HG02763 (cell line): ENCODE measurements around the gene CNTN5.

Source experiments
- ATAC-seq: cut with Tn5 transposase; IDR thresholded peaks from one replicate; pipeline ENCODE4 v1.9.1; 2021; ENCODE audit warnings: mild to moderate bottlenecking, moderate library complexity; ENCODE audit not compliant: unreplicated experiment

CNTN5 gene

GRCh38 chr11:99162819-99163218, 142.1 kb downstream of the CNTN5 start:
- no peak for ATAC-seq

DNA sequence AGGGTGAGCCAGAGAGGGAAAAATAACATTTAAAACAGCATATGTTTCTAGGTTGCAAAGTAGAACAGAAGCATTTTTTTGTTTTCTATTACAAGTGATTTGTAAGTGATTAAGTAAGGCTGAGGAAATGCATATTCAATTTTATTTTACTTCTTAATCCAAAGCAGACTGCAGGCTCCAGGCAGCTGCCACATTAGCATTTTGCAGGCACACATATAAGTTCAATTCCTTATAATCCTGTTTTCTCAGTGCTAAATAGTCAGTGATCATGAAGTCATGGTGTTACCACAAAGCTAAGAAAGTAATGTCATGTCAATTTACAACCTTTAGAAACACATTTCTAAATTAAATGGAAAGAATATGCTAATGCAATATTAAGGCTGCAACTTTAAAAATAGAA, 149.8 kb downstream of the CNTN5 start:
- ATAC-seq = no peak

DNA sequence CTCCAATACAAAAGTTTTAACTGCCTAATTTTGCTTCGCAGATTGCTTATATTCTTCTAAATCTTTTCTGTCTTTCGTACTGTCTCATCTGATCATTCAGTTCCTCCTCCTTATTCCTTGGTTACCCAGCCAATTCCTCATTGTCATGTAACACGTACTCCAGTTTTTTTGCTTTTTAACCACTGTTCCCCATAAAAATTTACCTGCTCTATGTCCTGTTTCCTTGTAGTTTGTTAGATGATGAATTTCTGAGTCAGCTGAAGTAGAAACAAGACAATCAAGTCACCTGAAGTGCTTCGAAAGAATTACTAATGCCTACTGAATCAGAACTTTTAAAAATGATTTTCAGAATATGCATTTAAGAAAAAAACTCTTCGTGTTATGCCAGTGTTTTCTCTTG, 150.6 kb downstream of the CNTN5 start:
- ATAC-seq = no peak

DNA sequence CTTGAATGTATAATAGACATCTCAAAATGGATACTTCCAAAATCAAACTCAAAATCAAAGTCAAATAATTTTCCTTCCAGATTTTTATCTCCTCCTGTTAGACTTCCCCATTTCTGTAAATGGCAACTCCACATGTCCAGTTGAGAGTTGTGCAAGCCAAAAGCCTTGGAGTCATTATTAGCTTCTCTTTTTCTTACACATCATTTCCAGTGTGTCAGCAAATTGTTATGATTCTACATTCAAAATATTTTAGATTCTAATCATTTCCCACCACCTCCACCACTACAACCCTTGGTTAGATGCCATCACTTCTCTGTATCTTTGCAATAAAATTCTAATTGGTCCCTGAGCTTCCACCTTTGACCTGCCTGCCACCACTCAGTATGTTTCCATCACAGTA, 155.7 kb downstream of the CNTN5 start:
- no peak for ATAC-seq

DNA sequence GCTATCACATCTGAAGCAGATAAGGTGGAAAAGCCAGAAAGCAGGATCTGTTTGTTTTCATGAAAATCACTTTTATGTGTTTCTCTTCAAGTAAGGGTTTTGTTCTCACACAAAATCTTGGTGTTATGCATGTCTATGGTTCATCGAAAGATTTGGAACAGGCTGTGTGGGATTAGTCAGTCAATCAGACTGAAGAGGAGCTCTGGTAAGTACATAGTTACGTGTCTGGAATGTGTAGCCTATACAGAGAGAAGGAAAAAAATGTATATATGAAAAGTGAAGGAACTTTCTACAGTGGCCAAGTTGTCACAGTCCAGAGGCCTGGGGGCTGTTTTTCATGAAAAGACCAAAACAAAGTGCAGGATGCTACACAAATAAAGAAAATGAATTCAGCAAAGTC, 156.7 kb downstream of the CNTN5 start:
- no peak for ATAC-seq

DNA sequence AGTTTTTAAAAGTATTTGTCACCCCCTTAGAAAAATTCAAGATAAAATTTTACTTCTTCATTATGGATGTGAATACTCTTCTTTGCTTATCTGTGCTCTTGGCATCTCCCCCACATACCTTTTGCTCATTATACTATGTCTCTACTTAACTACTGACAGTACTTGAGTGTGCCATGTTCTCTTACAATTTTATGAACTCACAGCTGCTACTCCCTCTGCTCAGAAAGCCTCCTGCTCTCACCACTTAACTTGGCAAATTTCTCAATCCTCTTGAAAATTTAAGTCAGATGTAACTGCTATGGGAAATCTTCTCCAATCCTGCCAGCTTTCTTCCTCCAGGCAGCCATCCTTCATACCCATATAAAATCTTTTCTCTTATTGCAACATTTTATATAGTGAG, 163.4 kb downstream of the CNTN5 start:
- ATAC-seq = no peak

DNA sequence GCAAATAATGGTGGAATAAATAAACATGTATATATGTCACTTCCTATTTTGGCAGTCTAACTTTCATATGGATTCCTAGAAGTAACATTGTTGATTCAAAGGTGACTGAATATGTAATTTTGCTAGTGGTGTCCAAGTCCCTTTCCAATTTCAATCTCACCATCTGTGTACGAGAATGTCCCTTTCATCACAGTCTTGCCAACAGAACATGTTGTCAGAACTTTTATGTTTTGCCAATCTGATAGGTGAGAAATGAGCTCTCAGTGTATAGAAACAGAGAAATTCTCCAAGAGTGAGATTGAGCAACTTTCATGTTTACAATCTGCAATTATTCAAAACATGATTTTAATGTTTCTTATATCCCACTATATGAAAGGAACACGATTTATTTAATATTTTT, 167.5 kb downstream of the CNTN5 start:
- ATAC-seq = no peak

DNA sequence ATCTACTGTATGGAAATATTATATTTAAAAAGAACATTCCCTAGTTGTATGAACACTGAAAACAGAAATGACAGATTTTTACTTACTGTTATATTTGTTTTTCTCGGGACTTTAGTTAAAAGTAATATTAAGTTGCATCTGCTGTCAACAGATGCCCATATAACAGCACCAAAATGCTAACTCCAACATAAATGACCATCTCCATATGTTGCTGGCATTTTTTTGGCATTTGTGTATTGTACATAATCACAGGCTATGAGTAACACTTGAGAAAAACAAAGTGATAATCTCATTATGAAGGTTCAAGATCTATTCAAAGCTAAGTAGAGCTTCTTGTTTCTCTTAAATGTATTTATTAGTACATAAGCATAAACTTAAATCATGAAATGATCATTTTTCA, 172.0 kb downstream of the CNTN5 start:
- ATAC-seq = no peak

- no peak for ATAC-seq
Measured at GRCh38 chr11:99197477-99197876, 176.7 kb downstream of the CNTN5 start.

DNA sequence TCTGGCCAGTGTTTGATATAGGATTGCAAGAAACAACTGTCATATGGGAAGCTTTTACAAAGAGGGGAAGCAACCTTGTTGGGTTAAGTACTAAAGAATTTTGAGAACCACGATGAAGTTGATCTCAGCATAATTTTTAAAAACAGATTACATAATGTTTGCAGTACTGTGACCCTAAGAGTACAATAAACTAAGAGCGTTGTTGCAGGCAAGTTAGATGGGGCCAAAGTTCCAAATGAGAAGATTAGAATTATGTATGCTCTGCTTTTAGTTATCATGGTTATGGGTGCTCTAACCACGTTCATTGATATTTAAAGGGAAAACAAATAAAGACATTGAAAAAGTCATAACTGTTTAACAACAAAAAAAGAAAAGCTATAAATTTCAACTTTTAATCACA, 177.5 kb downstream of the CNTN5 start:
- no peak for ATAC-seq

DNA sequence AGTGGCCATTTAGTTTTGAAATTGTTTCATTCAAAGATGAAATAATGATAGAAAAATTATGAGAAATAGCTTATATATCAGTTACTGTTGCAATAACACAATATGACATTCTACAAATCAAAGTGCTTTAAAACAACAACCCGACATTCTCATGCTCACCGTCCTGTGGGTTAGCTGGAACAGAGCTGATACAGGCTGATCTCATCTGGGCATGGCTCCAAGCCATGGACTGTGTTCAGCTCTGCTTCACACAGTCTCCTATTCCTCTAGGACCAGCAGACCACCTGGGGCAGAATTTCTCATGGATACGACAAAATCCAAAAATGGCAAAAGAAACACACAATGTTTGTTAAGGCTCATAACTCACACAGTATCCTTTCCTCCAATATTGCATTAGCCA, 178.6 kb downstream of the CNTN5 start:
- no peak for ATAC-seq

GRCh38 chr11:99200720-99201119, 180.0 kb downstream of the CNTN5 start:
- no peak for ATAC-seq

- ATAC-seq = no peak
Measured at GRCh38 chr11:99208813-99209212, 188.1 kb downstream of the CNTN5 start.

DNA sequence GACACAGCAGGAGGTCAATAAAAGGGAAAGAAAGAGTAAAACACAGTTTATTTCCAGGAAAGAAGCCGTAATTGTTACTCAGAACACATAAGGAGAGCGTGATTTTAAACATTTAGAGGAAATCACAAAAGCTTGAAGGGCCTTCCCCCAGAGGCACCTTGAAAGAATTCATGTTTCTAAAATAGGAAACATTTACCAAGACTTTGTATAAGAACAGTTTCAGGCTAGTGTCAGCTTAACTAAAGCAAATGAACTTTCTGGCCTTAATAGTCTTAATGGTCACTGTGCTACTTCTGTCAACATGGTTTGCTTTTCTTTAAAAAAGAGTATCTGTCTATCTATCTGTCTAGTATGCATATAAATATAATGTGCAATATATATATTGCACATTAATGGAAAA, 208.8 kb downstream of the CNTN5 start:
- no peak for ATAC-seq

GRCh38 chr11:99234534-99234933, 213.8 kb downstream of the CNTN5 start:
- ATAC-seq = no peak

GRCh38 chr11:99238401-99238800, 217.7 kb downstream of the CNTN5 start:
- no peak for ATAC-seq

DNA sequence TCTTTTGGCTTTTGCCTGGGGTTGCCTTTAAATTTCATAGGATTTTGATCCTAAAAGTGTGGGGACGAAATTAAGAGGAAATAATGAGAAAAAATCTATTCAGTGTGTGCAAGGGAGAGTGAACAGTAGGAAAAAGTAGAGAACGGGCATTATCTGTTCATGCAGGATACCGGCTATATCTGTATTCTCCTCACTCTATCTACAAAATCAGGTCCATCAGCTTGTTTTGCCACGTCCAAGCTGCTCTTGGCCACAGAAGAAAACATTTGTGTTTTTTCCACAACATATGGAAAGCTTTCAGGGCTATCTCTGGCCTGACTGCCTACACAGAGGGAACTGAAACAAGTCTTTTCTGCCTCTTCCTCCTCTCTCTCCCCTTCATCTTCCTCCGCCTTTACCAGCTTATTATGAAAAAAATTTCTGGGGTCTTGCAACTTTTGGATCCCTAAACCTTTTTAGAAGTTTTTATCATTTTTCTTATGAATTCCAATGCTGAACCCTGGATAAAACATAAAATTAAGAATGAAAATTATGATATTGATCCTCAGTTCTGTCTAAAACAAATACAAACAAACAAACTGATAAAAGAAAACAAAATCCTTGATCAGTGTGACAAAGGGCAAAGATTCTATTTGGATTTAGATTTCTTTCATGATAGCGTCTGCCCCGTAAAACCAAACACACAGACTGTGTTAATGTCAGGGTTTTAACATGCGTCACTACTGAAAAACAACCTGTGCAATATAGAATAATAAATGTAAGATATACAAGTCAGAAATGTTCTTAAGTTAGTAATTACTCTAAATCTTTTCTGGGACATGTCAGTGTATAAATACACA, 219.7 kb downstream of the CNTN5 start:
- no peak for ATAC-seq

DNA sequence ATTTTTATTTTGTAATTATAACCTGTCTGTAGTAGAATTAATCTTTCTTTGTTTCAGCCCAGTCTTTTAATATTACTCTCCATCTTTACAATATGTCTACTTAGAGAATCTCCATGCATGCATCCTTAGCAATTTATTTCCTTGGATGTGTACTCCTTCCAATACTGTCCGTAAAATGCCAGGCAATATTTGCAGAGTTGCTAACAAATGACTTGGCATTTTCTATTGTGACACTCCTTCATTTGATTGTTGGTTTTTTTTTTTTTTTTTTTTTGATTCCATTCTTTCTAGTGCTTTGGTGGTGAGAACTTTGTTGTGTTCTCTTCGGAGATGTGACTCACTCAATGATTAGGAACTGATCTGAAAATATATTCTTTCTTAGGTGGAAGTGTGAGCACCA, 220.3 kb downstream of the CNTN5 start:
- no peak for ATAC-seq

GRCh38 chr11:99244613-99245012, 223.9 kb downstream of the CNTN5 start:
- ATAC-seq = no peak

DNA sequence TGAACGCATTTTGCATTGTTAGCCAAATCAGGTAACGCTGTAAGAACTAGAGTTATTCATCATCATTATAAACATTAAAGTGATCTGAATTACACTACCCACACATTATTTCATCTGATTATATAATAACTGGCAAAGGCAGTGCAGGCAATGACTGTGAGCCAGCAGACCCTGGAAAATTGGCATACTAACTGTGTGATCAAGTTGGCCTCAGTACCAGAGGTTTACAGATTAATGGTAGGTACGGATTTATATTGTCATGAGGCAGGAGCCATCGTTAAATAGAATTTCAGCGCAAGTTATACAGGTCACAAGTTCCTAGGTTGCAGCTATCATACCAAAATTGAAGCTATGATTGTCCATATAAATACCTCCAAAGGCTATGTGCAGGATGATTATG, 225.4 kb downstream of the CNTN5 start:
- no peak for ATAC-seq

DNA sequence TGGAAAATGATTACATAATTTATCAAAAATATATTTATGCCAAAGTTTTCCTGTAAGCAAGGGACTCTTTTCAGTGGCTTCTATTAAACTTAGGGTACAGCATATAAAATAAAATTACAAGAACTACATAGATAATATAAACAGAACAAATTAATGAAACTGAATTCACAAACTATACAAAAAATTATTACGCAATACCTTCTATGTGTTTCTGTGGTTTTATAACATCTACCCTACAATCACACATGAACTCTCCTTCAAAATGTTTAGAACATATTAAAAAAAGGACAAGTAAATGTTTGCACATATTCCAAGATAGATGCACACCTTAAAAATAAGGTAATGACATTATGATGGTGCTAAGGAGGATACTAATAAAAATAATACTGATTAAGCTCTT, 235.9 kb downstream of the CNTN5 start:
- no peak for ATAC-seq

DNA sequence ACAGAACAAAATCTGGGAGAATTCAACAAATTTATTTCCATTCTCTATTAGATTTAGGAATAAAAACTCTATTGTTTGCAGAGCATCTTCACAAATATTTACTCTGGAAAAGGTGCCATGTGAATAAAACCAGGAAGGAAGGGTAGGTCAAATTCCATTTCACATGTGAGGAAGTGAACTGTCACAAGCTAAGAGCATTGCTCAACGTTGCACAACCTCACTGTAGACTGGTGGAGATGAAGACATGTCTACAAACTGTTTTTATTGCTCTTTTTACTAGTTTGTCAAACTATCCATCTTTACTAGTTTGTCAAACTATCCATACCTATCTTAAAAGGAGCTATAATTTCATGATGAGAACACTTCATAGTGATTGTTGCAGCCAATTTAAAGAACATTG, 236.4 kb downstream of the CNTN5 start:
- ATAC-seq = no peak

- no peak for ATAC-seq
Measured at GRCh38 chr11:99260696-99261095, 239.9 kb downstream of the CNTN5 start.
